HFF-Myc (cell line): ENCODE data around the gene ACTN1.

ENCODE experiments used
- DNase-seq: peaks from one replicate; pipeline ENCODE4 v3.0.0-alpha.2; 2011; ENCODE audit warnings: low read depth; ENCODE audit errors: extremely low read depth
- H3K4me3 ChIP-seq: replicated peaks from 2 replicates; pipeline ENCODE4 v1.5.1; 2011; ENCODE audit warnings: low read depth, mild to moderate bottlenecking, control low read depth, low read length
- TF ChIP-seq, protein P1 (sequence below): IDR thresholded peaks from 2 replicates; pipeline ENCODE4 v1.5.1; 2012; ENCODE audit warnings: mild to moderate bottlenecking, low read depth, low read length, control low read depth; ENCODE audit errors: missing control alignments

Gene ACTN1

DNA sequence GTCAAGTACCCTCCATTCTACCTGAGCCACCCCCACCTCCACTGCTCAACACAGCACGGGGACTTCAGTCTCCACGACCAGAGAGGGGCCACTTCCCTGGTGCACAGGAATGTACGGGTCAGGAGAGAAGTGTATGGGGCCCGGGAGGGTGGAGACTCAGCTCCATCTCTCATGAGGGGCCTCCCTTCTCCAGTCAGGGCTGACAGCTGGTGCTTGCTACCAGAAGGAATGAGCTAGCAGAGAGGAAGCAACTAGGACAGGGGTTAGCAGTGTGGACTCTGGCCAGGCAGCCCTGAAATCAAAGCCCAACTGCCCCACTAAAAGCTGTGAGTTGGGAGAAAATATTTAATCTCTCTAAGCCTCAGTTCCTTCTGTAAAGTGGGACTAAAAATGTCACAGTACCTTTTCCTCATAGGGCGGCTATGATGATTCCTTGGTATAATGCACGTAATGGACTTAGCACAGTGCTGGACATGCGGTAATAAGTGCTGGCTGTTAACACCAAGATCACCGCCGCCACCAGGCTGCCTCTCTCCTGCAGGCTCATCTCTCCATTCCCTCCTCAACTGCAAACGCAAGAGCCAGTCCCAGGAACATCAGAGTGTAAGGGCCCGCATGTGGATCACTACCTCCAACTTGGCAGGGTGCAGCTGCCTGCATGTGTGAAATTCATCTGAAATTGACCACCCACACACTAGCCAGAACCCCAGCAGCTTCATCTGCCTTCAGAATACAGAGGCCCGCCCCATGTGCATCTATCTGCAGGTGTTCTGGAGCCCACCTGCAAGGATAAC is 14.6 kb downstream of the ACTN1 start:
- TF ChIP-seq, protein P1, sequence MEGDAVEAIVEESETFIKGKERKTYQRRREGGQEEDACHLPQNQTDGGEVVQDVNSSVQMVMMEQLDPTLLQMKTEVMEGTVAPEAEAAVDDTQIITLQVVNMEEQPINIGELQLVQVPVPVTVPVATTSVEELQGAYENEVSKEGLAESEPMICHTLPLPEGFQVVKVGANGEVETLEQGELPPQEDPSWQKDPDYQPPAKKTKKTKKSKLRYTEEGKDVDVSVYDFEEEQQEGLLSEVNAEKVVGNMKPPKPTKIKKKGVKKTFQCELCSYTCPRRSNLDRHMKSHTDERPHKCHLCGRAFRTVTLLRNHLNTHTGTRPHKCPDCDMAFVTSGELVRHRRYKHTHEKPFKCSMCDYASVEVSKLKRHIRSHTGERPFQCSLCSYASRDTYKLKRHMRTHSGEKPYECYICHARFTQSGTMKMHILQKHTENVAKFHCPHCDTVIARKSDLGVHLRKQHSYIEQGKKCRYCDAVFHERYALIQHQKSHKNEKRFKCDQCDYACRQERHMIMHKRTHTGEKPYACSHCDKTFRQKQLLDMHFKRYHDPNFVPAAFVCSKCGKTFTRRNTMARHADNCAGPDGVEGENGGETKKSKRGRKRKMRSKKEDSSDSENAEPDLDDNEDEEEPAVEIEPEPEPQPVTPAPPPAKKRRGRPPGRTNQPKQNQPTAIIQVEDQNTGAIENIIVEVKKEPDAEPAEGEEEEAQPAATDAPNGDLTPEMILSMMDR: no peak
- H3K4me3 ChIP-seq: no peak overlapping the region
- DNase-seq: no peak

DNA sequence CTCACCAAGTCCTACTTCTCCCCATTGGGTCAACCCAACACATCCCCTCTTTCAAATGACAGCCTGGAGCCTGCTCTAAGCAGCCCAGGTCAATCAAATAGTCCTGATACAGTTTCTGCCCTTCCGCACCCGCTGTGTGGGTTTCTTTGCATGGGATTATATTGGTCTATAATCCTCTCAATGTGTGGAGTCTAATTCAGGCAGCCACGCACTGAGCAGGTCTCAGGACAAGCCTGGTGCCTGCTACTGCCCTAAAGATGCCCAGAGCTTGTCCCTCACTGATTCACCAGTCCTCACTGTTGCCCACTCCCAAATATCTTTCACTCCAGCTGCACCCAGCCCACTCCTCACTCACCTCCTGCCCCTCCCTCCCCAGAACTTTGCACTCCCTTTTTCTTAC is 16.4 kb downstream of the ACTN1 start:
- DNase-seq: no peak
- H3K4me3 ChIP-seq: no peak overlapping the region
- TF ChIP-seq, protein P1: no peak

DNA sequence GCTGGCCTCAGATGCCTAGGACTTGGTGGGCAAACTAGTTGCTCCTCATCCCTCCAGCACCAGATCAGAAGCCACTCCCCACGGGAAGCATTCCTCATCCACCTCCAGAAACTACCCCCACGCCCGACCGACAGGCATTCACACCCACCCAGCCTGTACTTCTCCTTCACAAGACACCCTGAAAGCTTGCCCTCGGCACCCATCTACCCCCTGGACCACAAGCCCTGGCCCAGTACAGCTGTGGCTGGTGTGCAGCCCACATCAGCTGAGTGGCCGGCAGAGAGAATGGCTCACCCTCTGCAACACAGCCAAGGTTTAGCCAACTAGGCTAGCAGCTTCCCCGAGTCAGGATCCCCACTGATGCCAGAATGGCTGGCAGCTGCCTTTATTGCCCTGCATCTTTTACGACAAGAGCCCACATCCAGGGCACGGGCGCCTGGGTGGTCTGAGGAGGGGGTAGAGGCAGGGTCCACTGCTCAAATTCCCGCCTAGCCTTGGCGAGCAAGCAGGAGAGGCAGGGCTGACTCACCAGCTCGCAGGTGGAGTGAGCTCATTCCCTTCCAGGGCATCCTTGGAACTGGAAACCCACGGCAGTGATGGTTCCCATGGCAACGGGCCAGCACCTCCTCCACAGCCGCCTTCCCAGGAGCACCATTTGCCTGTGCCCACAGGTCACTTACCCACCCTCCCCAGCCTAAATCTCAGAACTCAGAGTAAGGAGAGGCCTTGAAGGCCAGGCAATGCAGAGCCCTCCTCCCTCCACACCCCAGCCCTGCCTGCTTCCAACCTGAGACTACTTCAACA is 17.1 kb downstream of the ACTN1 start:
- DNase-seq: no peak
- H3K4me3 ChIP-seq: no peak overlapping the region
- TF ChIP-seq, protein P1: no peak

DNA sequence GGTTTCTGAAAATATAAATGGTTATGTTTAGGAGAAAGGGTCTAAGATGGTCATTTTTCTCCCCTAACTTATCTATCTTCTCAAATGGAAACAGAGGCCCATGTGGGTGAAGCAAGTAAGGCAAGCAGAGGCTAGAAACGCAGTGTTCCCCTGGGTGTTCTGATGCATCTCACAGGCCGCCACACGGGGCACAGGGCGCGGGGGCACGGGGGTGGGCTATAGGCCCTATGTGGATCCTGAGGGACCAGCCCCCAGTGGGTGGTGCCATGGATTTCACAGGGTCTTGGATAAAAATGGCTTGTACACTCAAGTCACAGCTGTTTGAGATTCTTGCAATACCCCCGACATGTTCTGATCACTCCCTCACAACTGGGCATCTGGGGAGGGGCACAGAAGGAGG is 17.7 kb downstream of the ACTN1 start:
- DNase-seq: no peak
- TF ChIP-seq, protein P1: no peak
- no peak overlapping the region for H3K4me3 ChIP-seq

DNA sequence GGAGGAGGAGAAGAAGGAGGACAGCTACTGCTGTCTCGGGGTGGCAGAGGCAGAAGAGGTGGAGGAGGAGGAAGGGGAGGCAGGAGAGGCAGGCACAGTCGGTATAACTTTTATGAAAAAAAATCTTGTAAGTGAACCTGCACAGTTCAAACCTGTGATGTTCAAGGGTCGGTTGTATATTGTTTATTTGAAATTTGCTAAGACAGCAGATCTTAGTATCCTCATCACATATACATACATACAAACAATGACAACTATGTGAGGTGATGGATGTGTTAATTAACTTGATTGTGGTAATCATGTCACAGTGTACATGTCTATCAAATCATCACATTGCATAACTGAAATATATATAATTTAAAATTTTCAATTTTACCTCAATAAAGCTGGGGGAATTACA is 19.0 kb downstream of the ACTN1 start:
- TF ChIP-seq, protein P1: no peak
- H3K4me3 ChIP-seq: no peak overlapping the region
- no peak for DNase-seq

DNA sequence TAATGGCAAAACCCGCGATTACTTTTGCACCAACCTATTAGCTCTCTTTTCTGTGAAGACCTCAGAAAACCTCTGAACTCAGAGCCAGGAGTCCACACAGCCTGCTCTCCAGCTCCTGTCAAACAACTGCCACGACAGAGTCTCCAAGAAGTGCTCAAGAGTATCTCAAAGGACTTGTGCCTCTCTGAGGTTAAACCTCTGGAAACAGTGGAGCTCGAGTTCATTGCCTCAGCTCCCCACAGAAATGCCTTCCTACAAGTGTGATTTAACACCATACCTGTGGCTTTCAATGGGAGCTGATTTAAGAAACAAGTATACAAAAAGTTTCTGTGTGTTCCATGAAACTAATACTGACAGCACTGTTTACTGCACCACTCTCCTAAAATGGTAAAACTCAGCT is 20.1 kb downstream of the ACTN1 start:
- H3K4me3 ChIP-seq: no peak overlapping the region
- TF ChIP-seq, protein P1: no peak
- no peak for DNase-seq
